NCI-H2171 treated with DMSO at 0.1 percent for 48 hours (cell line): Measurements from ENCODE around the gene CENPT.

Experiments used
- DNase-seq: peaks from one replicate; lab custom pipeline; 2025; lab: John Stamatoyannopoulos, UW

CENPT gene

GRCh38 chr16:67847064-67847861 is at the start of gene CENPT:
Gene CENPT, minus strand, starts transcription at chr16:67847693. Its CDS starts 13,834 bp downstream, at chr16:67833859.
- no peak for DNase-seq

- DNase-seq, result no peak
Measured at GRCh38 chr16:67897231-67897630, 49.7 kb upstream of the CENPT start.

GRCh38 chr16:67893743-67894399 is 46.4 kb upstream of the CENPT start:
- DNase-seq, result no peak

- DNase-seq, result peak; percentile 97
Measured at GRCh38 chr16:67892899-67893742, 45.6 kb upstream of the CENPT start, which contains the start of gene PSKH1. Gene PSKH1, plus strand, starts transcription at chr16:67893254. Its CDS starts 15,496 bp downstream, at chr16:67908750.

- no peak for DNase-seq
Measured at GRCh38 chr16:67892375-67892774, 44.9 kb upstream of the CENPT start.

GRCh38 chr16:67888331-67888730 is 40.8 kb upstream of the CENPT start:
- DNase-seq, result no peak

- no peak for DNase-seq
Measured at GRCh38 chr16:67886387-67886786, 38.9 kb upstream of the CENPT start.

GRCh38 chr16:67885976-67886375 is 38.5 kb upstream of the CENPT start:
- no peak for DNase-seq

- no peak for DNase-seq
Measured at GRCh38 chr16:67885545-67885944, 38.1 kb upstream of the CENPT start.

- DNase-seq, result peak; percentile 90
Measured at GRCh38 chr16:67884684-67885083, 37.2 kb upstream of the CENPT start, which contains the start of gene NRN1L. Gene NRN1L, plus strand, starts transcription at chr16:67884885. Its CDS starts 19 bp downstream, at chr16:67884904.

GRCh38 chr16:67883872-67884261 is 36.4 kb upstream of the CENPT start:
- DNase-seq, result peak; percentile 29

GRCh38 chr16:67883146-67883871 is 35.8 kb upstream of the CENPT start:
- no peak for DNase-seq

- DNase-seq, result no peak
Measured at GRCh38 chr16:67882374-67883145, 35.1 kb upstream of the CENPT start.

- peak; percentile 6 for DNase-seq
Measured at GRCh38 chr16:67881621-67882161, 34.2 kb upstream of the CENPT start.

- no peak for DNase-seq
Measured at GRCh38 chr16:67880584-67880983, 33.1 kb upstream of the CENPT start.

GRCh38 chr16:67879936-67880335 is 32.4 kb upstream of the CENPT start:
- peak; percentile 7 for DNase-seq

- DNase-seq, result no peak
Measured at GRCh38 chr16:67879462-67879861, 32.0 kb upstream of the CENPT start.

GRCh38 chr16:67878846-67879245 is 31.4 kb upstream of the CENPT start:
- no peak for DNase-seq

- no peak for DNase-seq
Measured at GRCh38 chr16:67878232-67878631, 30.7 kb upstream of the CENPT start.

- DNase-seq, result no peak
Measured at GRCh38 chr16:67877064-67877463, 29.6 kb upstream of the CENPT start.

- DNase-seq, result no peak
Measured at GRCh38 chr16:67874372-67874771, 26.9 kb upstream of the CENPT start.
